Prostate gland (tissue), 2 donors: ENCODE data around the gene GIPR. TPM values are rescaled to one million over a fixed set of nuclear protein-coding genes. Genes with fewer than 3 reads are reported as not detected.

Experiments
- DNase-seq: peaks from one replicate; pipeline ENCODE4 v3.0.0-alpha.2; 2019; ENCODE audit warnings: low spot score
- H3K27ac ChIP-seq, 2 donors: fragments of 200-600 bp; sonication (generic); 2 replicates each; pipeline ENCODE4 v1.5.1; 2017 to 2019
- H3K27me3 ChIP-seq: fragments of 200-600 bp; sonication (generic); replicated peaks from 2 replicates; pipeline ENCODE4 v1.5.1; 2019; ENCODE audit not compliant: insufficient read depth
- H3K36me3 ChIP-seq, 2 donors: fragments of 200-600 bp; sonication (generic); 1 replicate in 1 of 2; 2 replicates in 1 of 2; pipeline versions ENCODE4 v1.5.1 to v1.8.1; 2017 to 2019
- H3K4me1 ChIP-seq: fragments of 200-600 bp; sonication (generic); replicated peaks from 2 replicates; pipeline ENCODE4 v1.5.1; 2019
- H3K4me3 ChIP-seq, 2 donors: fragments of 200-600 bp; sonication (generic); 2 replicates each; pipeline ENCODE4 v1.5.1; 2017 to 2019
- H3K9me3 ChIP-seq: fragments of 200-600 bp; sonication (generic); 2 replicates; pipeline ENCODE4 v1.5.1; 2017
- POLR2A ChIP-seq: fragments of 450-650 bp; IDR thresholded peaks from one replicate; pipeline ENCODE4 v1.6.1; 2016; ENCODE audit warnings: antibody characterized with exemption, mild to moderate bottlenecking
- POLR2AphosphoS5 ChIP-seq: sonication (generic); formaldehyde crosslinking; IDR thresholded peaks from one replicate; pipeline ENCODE4 v1.6.1; 2017; ENCODE audit warnings: antibody characterized with exemption
- WGBS: methylation state at CpG from one replicate; pipeline ENCODE4 v1.1.5; 2018; 5-methylcytosine and 5-hydroxymethylcytosine counted together
- intact Hi-C: fragments of 100-400 bp; cut with DNase I; formaldehyde crosslinking; loops from one replicate; pipeline ENCODE4 v1.14.2; 2022
- total RNA-seq, 2 donors: library from RNA; depleted of rRNA; stranded (reverse); fragments of >200 nt; gene quantifications; one replicate each; pipeline ENCODE4 v1.1.0, GENCODE V29; 2016
- TF ChIP-seq, protein P1 (sequence below), 4 experiments: fragments of 200-600 bp in 2 of 4; fragments of 450-650 bp in 2 of 4; sonication (generic) in 2 of 4; IDR thresholded peaks; 1 replicate in 3 of 4; 2 replicates in 1 of 4; pipeline ENCODE4 v1.5.1; 2016 to 2019; ENCODE audit warnings: antibody characterized with exemption in 4 of 4, mild to moderate bottlenecking in 2 of 4, moderate library complexity in 2 of 4

The GIPR gene
- total RNA-seq, 2 donors from 2014 or later: 2.6 to 4.9 TPM

DNA sequence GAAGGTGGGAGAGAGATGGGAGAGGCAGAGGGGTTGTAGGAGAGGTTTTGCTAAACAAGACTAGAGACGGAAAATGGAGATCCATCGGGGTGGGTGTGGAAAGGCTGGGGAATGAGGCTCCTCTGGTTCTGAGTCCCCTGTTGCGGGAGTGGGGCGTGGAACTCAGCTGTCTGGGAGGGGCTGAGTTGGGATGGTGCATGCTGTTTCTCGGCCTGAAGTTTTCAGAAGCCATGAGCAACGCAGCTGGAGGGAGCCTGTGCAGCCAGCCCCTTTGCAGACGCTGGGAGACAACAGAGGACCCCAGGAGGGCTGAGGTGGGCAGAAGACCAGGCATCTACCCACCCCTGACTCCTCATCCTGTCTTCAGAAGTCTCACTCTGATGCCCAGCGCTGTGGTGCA is 7.4 kb upstream of the GIPR start:
- intact Hi-C loops: no loop called here
- H3K27me3 ChIP-seq: no peaks in the 10 kb centered on the region
- H3K4me3 ChIP-seq: no peak overlapping the region
- DNase-seq: no peak
- WGBS: 22% methylated on average over 8 of the region's 8 CpGs
- H3K9me3 ChIP-seq: no peaks in the 10 kb centered on the region
- no peaks in the 10 kb centered on the region for H3K36me3 ChIP-seq
- no peaks in the 10 kb centered on the region for H3K4me1 ChIP-seq
- TF ChIP-seq POLR2AphosphoS5: no peak
- TF ChIP-seq, protein P1, sequence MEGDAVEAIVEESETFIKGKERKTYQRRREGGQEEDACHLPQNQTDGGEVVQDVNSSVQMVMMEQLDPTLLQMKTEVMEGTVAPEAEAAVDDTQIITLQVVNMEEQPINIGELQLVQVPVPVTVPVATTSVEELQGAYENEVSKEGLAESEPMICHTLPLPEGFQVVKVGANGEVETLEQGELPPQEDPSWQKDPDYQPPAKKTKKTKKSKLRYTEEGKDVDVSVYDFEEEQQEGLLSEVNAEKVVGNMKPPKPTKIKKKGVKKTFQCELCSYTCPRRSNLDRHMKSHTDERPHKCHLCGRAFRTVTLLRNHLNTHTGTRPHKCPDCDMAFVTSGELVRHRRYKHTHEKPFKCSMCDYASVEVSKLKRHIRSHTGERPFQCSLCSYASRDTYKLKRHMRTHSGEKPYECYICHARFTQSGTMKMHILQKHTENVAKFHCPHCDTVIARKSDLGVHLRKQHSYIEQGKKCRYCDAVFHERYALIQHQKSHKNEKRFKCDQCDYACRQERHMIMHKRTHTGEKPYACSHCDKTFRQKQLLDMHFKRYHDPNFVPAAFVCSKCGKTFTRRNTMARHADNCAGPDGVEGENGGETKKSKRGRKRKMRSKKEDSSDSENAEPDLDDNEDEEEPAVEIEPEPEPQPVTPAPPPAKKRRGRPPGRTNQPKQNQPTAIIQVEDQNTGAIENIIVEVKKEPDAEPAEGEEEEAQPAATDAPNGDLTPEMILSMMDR (IDR thresholded peaks at IDR 0.05): no peak
- no peak for TF ChIP-seq POLR2A
- no peak overlapping the region for H3K27ac ChIP-seq

DNA sequence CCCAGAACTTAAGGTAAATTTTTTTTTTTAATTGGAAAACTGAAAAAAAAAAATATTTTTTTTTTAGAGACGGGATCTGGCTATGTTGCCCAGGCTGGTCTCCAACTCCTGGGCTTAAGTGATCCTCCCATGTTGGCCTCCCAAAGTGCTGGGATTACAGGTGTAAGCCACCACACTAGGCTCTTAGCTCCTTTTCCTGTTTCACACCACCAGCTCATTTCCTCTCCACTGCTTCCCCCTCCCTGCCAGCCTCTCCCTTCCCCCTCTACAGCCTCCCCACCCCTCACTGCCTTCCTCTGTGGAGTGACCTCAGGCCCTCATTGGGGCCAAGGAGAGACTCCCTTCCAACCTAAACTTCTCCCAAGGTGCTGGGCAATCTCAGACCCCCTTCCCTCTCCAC is 4.2 kb upstream of the GIPR start:
- H3K27me3 ChIP-seq: no peaks in the 10 kb centered on the region
- no peak for DNase-seq
- H3K4me1 ChIP-seq: no peaks in the 10 kb centered on the region
- H3K9me3 ChIP-seq: no peaks in the 10 kb centered on the region
- intact Hi-C loops: no loop called here
- WGBS: 90% methylated on average over 1 of the region's 1 CpG
- TF ChIP-seq, protein P1 (IDR thresholded peaks at IDR 0.05): no peak
- TF ChIP-seq POLR2A (no peak), POLR2AphosphoS5 (no peak)
- H3K4me3 ChIP-seq: no peak overlapping the region
- H3K36me3 ChIP-seq: no peaks in the 10 kb centered on the region
- H3K27ac ChIP-seq: no peak overlapping the region

DNA sequence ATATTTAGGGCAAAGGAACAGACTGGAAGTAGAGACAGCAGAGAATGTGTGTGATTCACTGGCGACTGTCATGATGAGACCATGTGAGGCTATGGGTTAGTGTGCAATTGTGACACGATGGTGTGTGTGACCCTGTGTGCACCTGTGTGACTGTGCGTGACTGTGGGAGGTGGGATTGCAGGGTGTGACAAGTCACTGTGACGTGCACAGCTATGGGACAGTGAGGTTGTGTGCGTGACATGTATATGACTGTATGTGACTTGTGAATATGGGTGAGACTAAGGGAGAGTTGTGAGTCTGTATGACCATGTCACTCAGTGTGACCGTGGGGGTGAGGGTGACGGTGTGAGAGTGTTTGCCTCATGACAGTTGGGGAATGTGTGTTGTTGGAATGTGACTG is 3.4 kb upstream of the GIPR start:
- Histone ChIP-seq H3K9me3 (no peaks in the 10 kb centered on the region), H3K36me3 (no peaks in the 10 kb centered on the region), H3K27me3 (no peaks in the 10 kb centered on the region), H3K4me3 (no peak overlapping the region), H3K27ac (no peak overlapping the region), H3K4me1 (no peaks in the 10 kb centered on the region)
- 71% methylated on average over 7 of the region's 7 CpGs for WGBS
- intact Hi-C loops: no loop called here
- no peak for DNase-seq
- TF ChIP-seq POLR2A: no peak
- TF ChIP-seq POLR2AphosphoS5: no peak
- TF ChIP-seq, protein P1 (IDR thresholded peaks at IDR 0.05): no peak

DNA sequence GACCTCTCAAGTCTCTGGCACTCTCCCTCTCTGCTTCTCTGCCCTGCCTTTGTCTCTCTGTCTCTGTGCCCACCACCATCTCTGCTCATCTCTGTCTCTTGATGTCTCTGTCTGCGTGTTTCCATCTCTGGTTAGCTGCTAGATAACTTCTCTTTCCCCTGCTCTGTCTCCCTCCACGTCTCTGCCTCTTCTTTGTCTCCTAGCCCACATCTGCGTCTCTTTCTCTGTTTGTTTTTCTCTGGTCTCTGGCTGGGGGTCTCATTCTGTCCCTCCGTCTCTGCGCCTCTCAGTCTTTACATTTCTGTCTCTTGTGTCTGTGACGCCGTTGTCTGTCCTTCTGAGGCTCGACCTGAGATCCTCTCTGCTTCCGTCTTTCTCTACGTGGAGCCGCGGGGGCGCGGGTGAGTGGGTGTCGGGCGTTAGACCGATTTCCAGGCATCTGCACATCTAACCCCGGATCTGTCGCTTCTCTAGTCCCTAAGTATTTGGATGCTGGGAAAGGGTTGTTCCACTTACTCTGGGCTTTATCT is 386 bp downstream of the GIPR start:
- no peaks in the 10 kb centered on the region for H3K9me3 ChIP-seq
- peak overlapping the region; percentile 21 to 25 for H3K4me3 ChIP-seq
- TF ChIP-seq POLR2AphosphoS5 (no peak), POLR2A (no peak)
- TF ChIP-seq, protein P1 (IDR thresholded peaks at IDR 0.05): no peak
- no peaks in the 10 kb centered on the region for H3K27me3 ChIP-seq
- intact Hi-C loops: no loop called here
- DNase-seq: no peak
- H3K27ac ChIP-seq: peak overlapping the region in 1 of 2 donors; percentile 52
- no peaks in the 10 kb centered on the region for H3K4me1 ChIP-seq
- H3K36me3 ChIP-seq: no peaks in the 10 kb centered on the region
- WGBS: 3% methylated on average over 19 of the region's 19 CpGs

DNA sequence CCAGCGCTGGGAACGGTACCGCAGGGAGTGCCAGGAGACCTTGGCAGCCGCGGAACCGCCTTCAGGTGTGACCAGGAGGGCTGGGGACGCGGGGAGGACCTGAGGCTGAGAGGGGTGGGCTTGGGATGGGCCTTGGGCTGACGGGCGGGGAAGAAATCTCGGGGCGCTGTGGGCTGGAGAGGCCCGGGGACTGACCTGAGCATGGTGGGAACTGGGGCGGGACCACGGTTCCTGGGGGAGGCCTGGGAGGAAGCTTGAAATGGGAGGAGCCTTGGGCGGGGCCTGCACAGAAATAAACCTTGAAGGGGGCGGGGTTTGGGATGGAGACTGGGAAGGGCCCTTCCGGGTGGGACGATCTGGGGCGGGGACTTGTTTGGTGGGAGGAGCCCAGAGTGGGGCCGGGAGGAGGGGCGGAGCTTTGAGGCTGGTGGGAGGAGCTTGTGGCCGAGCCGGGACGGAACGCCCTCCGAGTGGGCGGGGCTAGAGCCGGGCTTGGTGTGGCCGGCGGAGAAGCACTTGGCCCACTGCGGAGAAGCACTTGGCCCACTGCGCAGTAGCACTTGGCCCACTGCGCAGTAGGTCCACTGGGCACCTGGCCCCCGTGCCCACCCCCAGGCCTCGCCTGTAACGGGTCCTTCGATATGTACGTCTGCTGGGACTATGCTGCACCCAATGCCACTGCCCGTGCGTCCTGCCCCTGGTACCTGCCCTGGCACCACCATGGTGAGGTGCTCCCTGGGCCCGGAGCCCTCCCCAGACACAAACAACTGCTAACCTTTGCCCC is 2.8 kb downstream of the GIPR start:
- peak; percentile 71 for DNase-seq
- H3K9me3 ChIP-seq: no peaks in the 10 kb centered on the region
- peak; percentile 25 for TF ChIP-seq POLR2A
- TF ChIP-seq, protein P1 (IDR thresholded peaks at IDR 0.05): no peak
- intact Hi-C loops: no loop called here
- WGBS: 19% methylated on average over 41 of the region's 42 CpGs
- H3K4me1 ChIP-seq: no peaks in the 10 kb centered on the region
- no peaks in the 10 kb centered on the region for H3K27me3 ChIP-seq
- H3K36me3 ChIP-seq: no peaks in the 10 kb centered on the region
- H3K27ac ChIP-seq: no peak overlapping the region
- H3K4me3 ChIP-seq: no peak overlapping the region
